Suprapubic skin (tissue), 4 donors: ENCODE measurements around the gene CDK19.

ENCODE experiments used
- POLR2A ChIP-seq, 2 donors: fragments of 450-650 bp; IDR thresholded peaks; one replicate each; pipeline ENCODE4 v1.6.1; 2017; ENCODE audit warnings: antibody characterized with exemption in 2 of 2, mild to moderate bottlenecking in 2 of 2, moderate library complexity in 2 of 2
- POLR2AphosphoS5 ChIP-seq, 3 donors: sonication (generic); formaldehyde crosslinking; IDR thresholded peaks; one replicate each; pipeline ENCODE4 v1.6.1; 2017; ENCODE audit warnings: antibody characterized with exemption in 3 of 3

DNA sequence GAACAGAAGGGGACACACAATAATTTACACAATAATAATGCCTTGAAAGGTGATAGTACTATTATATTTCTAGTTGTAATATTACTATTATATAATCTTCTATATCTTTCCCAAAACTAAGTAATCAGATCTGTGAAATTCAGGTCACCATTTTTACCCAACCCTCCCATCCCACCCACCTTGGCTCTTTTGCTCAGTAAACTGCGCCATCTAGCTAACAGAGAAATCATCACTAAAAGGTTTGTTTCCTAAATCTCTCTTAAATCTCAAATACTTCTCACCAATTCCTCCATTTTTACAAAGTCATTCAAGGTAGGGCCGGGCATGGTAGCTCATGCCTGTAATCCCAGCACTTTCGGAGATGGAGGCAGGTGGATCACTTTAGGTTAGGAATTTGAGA, 83.4 kb downstream of the CDK19 start:
- TF ChIP-seq POLR2A (IDR thresholded peaks at IDR 0.05) = no peak
- TF ChIP-seq POLR2AphosphoS5 (IDR thresholded peaks at IDR 0.05) = no peak
